ENCODE measurements around the gene ZNF554.

DNA sequence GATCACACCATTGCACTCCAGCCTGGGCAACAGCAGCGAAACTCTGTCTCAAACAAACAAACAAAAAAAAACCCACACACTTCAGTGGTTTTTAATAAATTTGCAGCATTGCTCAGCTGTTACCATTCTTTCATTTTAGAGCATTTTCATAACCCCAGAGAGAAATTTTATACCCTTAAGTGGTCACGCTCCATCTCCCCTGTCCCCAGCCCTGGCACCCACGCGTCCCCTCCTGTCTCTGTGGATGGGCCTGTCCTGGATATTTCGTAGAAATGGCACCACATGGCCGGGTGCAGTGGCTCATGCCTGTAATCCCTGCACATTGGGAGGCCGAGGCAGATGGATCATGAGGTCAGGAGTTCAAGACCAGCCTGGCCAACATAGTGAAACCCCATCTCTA lies 26.5 kb upstream of the ZNF554 start:
- TF ChIP-seq RAD21 (IDR thresholded peaks at IDR 0.05) (no peak), TAF1 (conservative IDR thresholded peaks at IDR 0.05) (no peak), FOXA1 (IDR thresholded peaks at IDR 0.05) (no peak), YY1 (IDR thresholded peaks at IDR 0.05) (no peak)
- TF ChIP-seq, protein P1, sequence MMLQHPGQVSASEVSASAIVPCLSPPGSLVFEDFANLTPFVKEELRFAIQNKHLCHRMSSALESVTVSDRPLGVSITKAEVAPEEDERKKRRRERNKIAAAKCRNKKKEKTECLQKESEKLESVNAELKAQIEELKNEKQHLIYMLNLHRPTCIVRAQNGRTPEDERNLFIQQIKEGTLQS (IDR thresholded peaks at IDR 0.05), result no peak
- TF ChIP-seq, protein P2, sequence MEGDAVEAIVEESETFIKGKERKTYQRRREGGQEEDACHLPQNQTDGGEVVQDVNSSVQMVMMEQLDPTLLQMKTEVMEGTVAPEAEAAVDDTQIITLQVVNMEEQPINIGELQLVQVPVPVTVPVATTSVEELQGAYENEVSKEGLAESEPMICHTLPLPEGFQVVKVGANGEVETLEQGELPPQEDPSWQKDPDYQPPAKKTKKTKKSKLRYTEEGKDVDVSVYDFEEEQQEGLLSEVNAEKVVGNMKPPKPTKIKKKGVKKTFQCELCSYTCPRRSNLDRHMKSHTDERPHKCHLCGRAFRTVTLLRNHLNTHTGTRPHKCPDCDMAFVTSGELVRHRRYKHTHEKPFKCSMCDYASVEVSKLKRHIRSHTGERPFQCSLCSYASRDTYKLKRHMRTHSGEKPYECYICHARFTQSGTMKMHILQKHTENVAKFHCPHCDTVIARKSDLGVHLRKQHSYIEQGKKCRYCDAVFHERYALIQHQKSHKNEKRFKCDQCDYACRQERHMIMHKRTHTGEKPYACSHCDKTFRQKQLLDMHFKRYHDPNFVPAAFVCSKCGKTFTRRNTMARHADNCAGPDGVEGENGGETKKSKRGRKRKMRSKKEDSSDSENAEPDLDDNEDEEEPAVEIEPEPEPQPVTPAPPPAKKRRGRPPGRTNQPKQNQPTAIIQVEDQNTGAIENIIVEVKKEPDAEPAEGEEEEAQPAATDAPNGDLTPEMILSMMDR (IDR thresholded peaks at IDR 0.05; ENCODE audit: low read depth, low read length, missing input control), result no peak
- TF ChIP-seq, protein P3, sequence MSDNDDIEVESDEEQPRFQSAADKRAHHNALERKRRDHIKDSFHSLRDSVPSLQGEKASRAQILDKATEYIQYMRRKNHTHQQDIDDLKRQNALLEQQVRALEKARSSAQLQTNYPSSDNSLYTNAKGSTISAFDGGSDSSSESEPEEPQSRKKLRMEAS (IDR thresholded peaks at IDR 0.05), result no peak
- TF ChIP-seq, protein P4, sequence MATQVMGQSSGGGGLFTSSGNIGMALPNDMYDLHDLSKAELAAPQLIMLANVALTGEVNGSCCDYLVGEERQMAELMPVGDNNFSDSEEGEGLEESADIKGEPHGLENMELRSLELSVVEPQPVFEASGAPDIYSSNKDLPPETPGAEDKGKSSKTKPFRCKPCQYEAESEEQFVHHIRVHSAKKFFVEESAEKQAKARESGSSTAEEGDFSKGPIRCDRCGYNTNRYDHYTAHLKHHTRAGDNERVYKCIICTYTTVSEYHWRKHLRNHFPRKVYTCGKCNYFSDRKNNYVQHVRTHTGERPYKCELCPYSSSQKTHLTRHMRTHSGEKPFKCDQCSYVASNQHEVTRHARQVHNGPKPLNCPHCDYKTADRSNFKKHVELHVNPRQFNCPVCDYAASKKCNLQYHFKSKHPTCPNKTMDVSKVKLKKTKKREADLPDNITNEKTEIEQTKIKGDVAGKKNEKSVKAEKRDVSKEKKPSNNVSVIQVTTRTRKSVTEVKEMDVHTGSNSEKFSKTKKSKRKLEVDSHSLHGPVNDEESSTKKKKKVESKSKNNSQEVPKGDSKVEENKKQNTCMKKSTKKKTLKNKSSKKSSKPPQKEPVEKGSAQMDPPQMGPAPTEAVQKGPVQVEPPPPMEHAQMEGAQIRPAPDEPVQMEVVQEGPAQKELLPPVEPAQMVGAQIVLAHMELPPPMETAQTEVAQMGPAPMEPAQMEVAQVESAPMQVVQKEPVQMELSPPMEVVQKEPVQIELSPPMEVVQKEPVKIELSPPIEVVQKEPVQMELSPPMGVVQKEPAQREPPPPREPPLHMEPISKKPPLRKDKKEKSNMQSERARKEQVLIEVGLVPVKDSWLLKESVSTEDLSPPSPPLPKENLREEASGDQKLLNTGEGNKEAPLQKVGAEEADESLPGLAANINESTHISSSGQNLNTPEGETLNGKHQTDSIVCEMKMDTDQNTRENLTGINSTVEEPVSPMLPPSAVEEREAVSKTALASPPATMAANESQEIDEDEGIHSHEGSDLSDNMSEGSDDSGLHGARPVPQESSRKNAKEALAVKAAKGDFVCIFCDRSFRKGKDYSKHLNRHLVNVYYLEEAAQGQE (IDR thresholded peaks at IDR 0.05), result no peak
- TF ChIP-seq, protein P5, sequence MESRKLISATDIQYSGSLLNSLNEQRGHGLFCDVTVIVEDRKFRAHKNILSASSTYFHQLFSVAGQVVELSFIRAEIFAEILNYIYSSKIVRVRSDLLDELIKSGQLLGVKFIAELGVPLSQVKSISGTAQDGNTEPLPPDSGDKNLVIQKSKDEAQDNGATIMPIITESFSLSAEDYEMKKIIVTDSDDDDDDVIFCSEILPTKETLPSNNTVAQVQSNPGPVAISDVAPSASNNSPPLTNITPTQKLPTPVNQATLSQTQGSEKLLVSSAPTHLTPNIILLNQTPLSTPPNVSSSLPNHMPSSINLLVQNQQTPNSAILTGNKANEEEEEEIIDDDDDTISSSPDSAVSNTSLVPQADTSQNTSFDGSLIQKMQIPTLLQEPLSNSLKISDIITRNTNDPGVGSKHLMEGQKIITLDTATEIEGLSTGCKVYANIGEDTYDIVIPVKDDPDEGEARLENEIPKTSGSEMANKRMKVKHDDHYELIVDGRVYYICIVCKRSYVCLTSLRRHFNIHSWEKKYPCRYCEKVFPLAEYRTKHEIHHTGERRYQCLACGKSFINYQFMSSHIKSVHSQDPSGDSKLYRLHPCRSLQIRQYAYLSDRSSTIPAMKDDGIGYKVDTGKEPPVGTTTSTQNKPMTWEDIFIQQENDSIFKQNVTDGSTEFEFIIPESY (IDR thresholded peaks at IDR 0.05), result no peak
